ENCODE measurements around the gene KNDC1. TPM values are rescaled to one million over a fixed set of nuclear protein-coding genes. Genes with fewer than 3 reads are reported as not detected.

Gene KNDC1
- total and polyA plus RNA-seq, 4 experiments from 2014 or later, result 0.09 to 1.4 (median 0.87) TPM; not detected in 1

DNA sequence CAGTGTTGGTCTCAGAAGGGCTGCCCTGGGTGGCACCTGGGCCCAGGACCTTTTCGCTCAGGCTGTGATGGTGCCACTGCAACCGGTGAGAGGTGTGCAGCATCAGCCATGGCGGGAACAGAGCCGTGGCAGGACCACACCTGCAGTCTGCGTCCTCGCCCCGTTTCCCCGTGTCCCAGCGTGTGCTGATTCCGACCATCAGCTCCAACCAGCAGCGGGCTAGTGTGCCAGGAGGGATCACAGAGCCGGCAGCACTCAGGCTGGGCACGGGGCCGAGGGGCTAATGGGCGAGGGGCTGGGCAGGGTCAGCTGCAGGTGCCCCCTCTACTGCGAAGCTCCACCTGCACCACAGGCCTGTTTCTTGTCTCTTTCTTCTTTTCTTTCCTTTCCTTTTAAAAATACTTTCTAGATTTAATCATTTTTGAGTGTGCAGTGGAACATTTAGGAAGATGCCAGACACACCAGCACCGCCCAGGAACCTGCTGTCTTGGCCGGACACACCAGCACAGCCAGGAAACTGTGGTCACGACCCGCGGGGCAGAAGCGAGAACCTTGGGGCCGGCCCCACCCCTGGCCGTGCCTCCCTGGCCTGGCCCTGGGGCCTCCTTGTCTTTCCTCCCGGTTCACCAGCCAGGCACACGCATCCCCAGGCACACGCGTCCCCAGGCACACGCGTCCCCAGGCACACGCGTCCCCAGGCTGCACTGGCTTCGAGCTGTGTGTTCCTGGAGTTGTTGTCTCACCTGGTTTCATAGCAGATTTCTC is 37.7 kb upstream of the KNDC1 start:
- CTCF ChIA-PET (ENCODE audit: partially characterized antibody), result interaction anchor here (1.2 kb wide), 1 partner anchor 103 kb away, joined by 4 read pairs; no protein-coding TSS in a partner anchor

DNA sequence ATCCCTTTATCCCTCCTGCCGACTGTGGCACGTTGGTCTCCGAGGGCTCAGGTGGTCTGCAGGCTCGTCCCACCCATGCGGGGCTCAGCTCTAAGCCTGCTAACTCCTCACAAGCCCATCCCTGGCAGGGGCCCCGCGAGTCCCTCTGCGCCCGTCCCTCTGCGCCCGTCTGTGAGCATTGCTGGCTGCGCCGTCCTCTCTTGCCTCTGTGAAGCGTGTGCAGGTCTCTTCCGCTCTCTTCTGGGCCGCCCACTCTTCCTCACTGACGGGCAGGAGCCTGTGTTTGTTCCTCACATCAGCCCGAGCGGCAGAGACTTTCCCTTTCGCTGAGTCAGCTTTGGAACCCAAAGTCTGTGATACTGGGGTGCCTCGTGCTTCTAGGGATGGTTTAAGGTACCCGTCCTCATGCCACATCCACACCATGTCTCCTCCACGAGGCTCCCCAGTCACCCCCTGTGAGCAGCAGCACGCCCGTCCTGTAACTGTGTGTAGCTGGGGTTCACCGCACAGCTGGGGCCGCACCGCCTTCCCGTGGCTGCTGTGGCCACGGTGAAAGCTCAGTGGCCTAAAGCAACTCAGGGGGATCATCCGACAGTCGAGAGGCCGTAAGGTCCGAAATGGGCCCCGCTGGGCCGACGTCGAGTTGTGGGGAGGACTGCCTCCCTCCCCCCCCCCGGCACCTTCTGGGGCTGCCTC is 36.8 kb upstream of the KNDC1 start:
- no peaks in the 10 kb centered on the region for H3K36me3 ChIP-seq (ENCODE audit: insufficient read depth, low read length)
- no peaks in the 10 kb centered on the region for H3K36me3 Mint-ChIP-seq
- H3K4me1 ChIP-seq (ENCODE audit: insufficient read depth, low read length), result no peaks in the 10 kb centered on the region
- no peaks in the 10 kb centered on the region for H3K9me3 ChIP-seq (ENCODE audit: control insufficient read depth in 1 of 2, low read length in 2 of 2)
- H3K27me3 Mint-ChIP-seq, result peaks cover 8 to 9% of the 10 kb centered on the region in 2 donors
- H3K27me3 ChIP-seq (ENCODE audit: insufficient read depth, low read length), result no peaks in the 10 kb centered on the region
- H3K4me3 Mint-ChIP-seq, result peak overlapping the region in 2 of 8 donors; percentile 8 to 46
- no peak overlapping the region for H3K27ac ChIP-seq (ENCODE audit: low read depth, low read length)
- CTCF ChIA-PET (ENCODE audit: partially characterized antibody), result interaction anchor here (1.2 kb wide), 1 partner anchor 102 kb away, joined by 4 read pairs; no protein-coding TSS in a partner anchor
- H3K27ac Mint-ChIP-seq, result no peak overlapping the region
- H3K4me1 Mint-ChIP-seq, result peaks cover 3 to 9% (median 6%) of the 10 kb centered on the region in 4 donors
- no peak overlapping the region for H3K4me3 ChIP-seq (ENCODE audit: low read length in 2 of 2)
- intact Hi-C loops (cut with micrococcal nuclease), result no loop called here
- peaks cover 0 to 11% (median 2%) of the 10 kb centered on the region in 8 donors for H3K9me3 Mint-ChIP-seq
- no peak for DNase-seq
- POLR2A ChIA-PET (ENCODE audit: partially characterized antibody), result no interaction called here

More for the DNA sequence above, 37.7 kb upstream of the KNDC1 start:
- Histone ChIP-seq H3K9me3 (ENCODE audit: control insufficient read depth in 1 of 2, low read length in 2 of 2) (no peaks in the 10 kb centered on the region), H3K27ac (ENCODE audit: low read depth, low read length) (no peak overlapping the region), H3K27me3 (ENCODE audit: insufficient read depth, low read length) (no peaks in the 10 kb centered on the region), H3K36me3 (ENCODE audit: insufficient read depth, low read length) (no peaks in the 10 kb centered on the region), H3K4me1 (ENCODE audit: insufficient read depth, low read length) (no peaks in the 10 kb centered on the region), H3K4me3 (ENCODE audit: low read length in 2 of 2) (no peak overlapping the region)
- intact Hi-C loops (cut with micrococcal nuclease), result no loop called here
- Mint-ChIP-seq H3K27ac (no peak overlapping the region), H3K36me3 (no peaks in the 10 kb centered on the region), H3K4me3 (no peak overlapping the region), H3K4me1 (peaks cover 3 to 9% (median 6%) of the 10 kb centered on the region in 4 donors), H3K9me3 (peaks cover 0 to 13% (median 3%) of the 10 kb centered on the region in 8 donors), H3K27me3 (peaks cover 8 to 9% of the 10 kb centered on the region in 2 donors)
- DNase-seq, result no peak
- POLR2A ChIA-PET (ENCODE audit: partially characterized antibody), result no interaction called here

DNA sequence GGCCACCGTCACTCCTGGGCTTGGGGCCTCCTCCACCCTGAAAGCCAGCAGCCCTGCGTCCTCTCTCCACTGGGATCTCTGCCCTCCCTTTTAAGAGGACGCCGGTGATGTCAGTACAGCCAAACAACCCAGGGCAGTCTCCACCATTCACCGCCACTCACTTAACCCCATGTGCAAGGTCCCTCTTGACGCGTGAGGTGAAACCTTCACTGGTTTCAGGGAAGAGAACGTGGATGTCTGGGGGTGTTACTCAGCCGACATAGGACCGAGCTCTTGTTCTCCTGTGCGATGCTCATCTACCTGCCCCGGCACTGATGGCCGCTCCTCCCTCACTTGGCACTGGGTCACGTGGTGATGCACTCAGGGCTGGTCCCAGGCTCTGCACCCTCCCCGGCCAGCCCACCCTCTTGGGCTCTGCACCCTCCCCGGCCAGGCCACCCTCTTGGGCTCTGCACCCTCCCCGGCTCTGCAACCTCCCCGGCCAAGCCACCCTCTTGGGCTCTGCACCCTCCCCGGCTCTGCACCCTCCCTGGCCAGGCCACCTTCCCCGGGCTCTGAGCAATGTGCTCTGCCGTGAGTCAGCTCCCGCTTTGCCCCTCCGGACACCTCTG is 36.2 kb upstream of the KNDC1 start:
- Histone ChIP-seq H3K27me3 (ENCODE audit: insufficient read depth, low read length) (no peaks in the 10 kb centered on the region), H3K4me1 (ENCODE audit: insufficient read depth, low read length) (no peaks in the 10 kb centered on the region), H3K4me3 (ENCODE audit: low read length in 2 of 2) (no peak overlapping the region), H3K36me3 (ENCODE audit: insufficient read depth, low read length) (no peaks in the 10 kb centered on the region), H3K27ac (ENCODE audit: low read depth, low read length) (no peak overlapping the region), H3K9me3 (ENCODE audit: control insufficient read depth in 1 of 2, low read length in 2 of 2) (no peaks in the 10 kb centered on the region)
- intact Hi-C loops (cut with micrococcal nuclease), result no loop called here
- peaks cover 0 to 9% (median 0%) of the 10 kb centered on the region in 8 donors for H3K9me3 Mint-ChIP-seq
- H3K4me3 Mint-ChIP-seq, result peak overlapping the region in 1 of 8 donors; percentile 27
- no peak overlapping the region for H3K27ac Mint-ChIP-seq
- DNase-seq, result no peak
- peaks cover 3 to 9% (median 6%) of the 10 kb centered on the region in 4 donors for H3K4me1 Mint-ChIP-seq
- peaks cover 8 to 9% of the 10 kb centered on the region in 2 donors for H3K27me3 Mint-ChIP-seq
- no peaks in the 10 kb centered on the region for H3K36me3 Mint-ChIP-seq
- POLR2A ChIA-PET (ENCODE audit: partially characterized antibody), result no interaction called here
- CTCF ChIA-PET (ENCODE audit: partially characterized antibody), result interaction anchor here (0.9 to 1.2 kb wide), 2 partner anchors 20 to 102 kb away, joined by 3 to 4 read pairs; no protein-coding TSS in a partner anchor

DNA sequence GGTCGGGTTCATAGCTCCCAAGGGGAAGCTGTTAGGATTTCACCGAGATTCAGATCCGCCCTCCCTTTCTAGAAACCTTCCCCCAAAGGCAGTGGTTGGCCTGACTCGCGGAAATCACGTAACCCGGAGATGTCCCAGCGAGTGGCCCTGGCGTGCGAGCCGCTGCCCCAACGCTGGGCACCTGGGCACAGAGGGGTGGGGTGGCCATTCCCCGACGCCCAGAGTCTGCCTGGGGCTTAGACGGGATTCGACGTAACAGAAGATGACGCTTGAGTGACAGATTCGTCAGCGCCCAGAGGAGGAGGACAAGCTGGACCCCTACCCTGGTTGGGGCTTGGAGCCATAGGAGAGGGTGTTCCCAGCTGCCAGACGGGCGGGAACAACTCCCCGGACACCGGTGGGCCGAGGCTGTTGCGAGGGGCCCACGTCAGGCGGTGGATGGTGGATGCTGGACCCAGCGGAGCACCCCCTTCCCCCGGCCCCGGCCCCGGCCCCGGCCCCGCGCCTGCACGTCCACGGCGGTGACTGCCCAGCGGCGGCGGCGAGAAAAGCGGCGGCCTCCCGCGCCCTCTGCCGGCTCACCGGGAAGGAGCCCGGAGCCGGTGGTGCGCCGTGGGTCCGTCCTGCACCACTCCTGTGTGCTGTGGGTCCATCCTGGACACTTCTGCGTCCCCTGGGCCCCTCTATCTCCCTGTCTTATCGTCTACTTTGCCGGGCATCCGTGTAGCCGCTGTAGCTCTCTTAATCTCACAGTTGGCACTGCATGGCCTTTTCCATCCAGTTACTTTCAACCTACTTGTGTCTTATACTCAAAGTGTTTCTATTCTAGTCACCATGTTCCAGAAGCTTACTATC is 35.4 kb upstream of the KNDC1 start:
- Histone ChIP-seq H3K27ac (ENCODE audit: low read depth, low read length) (no peak overlapping the region), H3K4me1 (ENCODE audit: insufficient read depth, low read length) (no peaks in the 10 kb centered on the region), H3K36me3 (ENCODE audit: insufficient read depth, low read length) (no peaks in the 10 kb centered on the region), H3K9me3 (ENCODE audit: control insufficient read depth in 1 of 2, low read length in 2 of 2) (no peaks in the 10 kb centered on the region), H3K27me3 (ENCODE audit: insufficient read depth, low read length) (no peaks in the 10 kb centered on the region), H3K4me3 (ENCODE audit: low read length in 2 of 2) (no peak overlapping the region)
- Mint-ChIP-seq H3K4me3 (no peak overlapping the region), H3K27me3 (peaks cover 8 to 9% of the 10 kb centered on the region in 2 donors), H3K36me3 (no peaks in the 10 kb centered on the region), H3K9me3 (peaks cover 0 to 4% (median 0%) of the 10 kb centered on the region in 8 donors), H3K27ac (no peak overlapping the region), H3K4me1 (peaks cover 3 to 9% (median 6%) of the 10 kb centered on the region in 4 donors)
- DNase-seq, result no peak
- ChIA-PET POLR2A (ENCODE audit: partially characterized antibody) (no interaction called here), CTCF (ENCODE audit: partially characterized antibody) (interaction anchor here (0.9 kb wide), 1 partner anchor 19 kb away, joined by 3 read pairs; no protein-coding TSS in a partner anchor)
- intact Hi-C loops (cut with micrococcal nuclease), result no loop called here

DNA sequence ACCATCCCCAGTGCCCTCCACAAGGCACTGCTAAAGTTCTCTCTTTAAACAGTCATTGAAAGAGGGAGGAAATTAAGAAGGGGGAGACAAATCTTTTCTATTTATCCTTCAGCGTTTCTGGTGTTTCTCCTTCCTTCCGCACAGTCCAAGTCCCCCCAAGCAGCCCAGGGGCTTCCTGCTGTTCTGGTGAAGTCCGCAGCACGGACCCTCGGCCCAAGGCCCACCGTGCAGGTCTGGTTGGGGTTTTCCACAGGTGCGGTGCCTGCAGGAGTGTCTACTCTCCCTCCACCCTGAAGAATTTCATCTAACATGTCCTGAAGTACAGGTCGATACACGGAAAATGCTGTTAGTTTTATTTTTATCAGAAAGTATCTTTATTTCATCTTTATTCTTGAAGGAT is 34.1 kb upstream of the KNDC1 start:
- POLR2A ChIA-PET (ENCODE audit: partially characterized antibody), result no interaction called here
- intact Hi-C loops (cut with micrococcal nuclease), result no loop called here
- Histone ChIP-seq H3K27ac (ENCODE audit: low read depth, low read length) (no peak overlapping the region), H3K9me3 (ENCODE audit: control insufficient read depth in 1 of 2, low read length in 2 of 2) (no peaks in the 10 kb centered on the region), H3K4me3 (ENCODE audit: low read length in 2 of 2) (no peak overlapping the region), H3K4me1 (ENCODE audit: insufficient read depth, low read length) (no peaks in the 10 kb centered on the region), H3K36me3 (ENCODE audit: insufficient read depth, low read length) (no peaks in the 10 kb centered on the region), H3K27me3 (ENCODE audit: insufficient read depth, low read length) (no peaks in the 10 kb centered on the region)
- no peak overlapping the region for H3K27ac Mint-ChIP-seq
- no peaks in the 10 kb centered on the region for H3K9me3 Mint-ChIP-seq
- CTCF ChIA-PET (ENCODE audit: partially characterized antibody), result no interaction called here
- no peak overlapping the region for H3K4me3 Mint-ChIP-seq
- H3K36me3 Mint-ChIP-seq, result no peaks in the 10 kb centered on the region
- peaks cover 8 to 9% of the 10 kb centered on the region in 2 donors for H3K27me3 Mint-ChIP-seq
- H3K4me1 Mint-ChIP-seq, result peaks cover 3 to 9% (median 6%) of the 10 kb centered on the region in 4 donors
- no peak for DNase-seq

DNA sequence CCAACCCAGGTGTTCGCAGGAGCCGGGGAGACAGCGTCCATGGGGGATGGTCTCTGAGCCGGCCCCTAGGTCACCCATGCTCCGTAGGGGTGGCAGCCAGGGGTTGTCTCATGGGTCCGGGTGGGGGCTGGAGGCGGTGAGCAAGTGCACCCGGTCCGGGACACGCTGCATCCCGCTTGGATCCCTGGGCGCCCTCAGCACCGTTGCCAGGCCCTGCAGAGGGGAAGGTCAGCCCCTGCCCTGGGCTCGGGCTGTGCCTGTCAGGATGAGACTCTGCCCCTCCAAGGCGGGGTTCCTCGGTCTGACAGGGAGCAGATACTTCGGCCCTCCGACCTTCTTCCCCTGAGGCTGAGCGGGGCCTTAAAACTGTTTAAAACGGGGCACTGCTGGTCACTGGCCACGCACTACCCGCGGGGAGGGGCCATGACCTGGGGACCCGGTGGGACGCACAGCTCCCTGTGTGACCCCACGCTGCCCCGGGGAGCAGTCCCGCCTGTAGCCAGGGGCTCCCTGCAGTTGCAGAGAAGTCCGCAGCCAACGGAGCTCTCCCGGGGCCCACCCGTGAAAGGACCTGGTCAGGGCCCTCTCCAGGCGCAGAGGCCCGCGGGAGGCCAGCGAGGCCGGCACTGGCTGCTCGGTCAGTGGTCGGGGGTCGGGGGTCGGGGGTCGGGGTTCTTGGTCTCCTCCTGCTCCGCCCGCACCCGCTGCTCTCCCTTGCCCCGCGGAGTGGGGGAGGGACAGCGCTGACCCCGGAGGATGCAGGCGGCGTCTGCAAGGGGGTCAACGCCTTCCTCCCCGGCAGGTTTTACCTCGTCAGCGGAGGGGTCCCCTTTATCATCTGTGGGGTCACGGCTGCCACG is 33.4 kb upstream of the KNDC1 start:
- no peak overlapping the region for H3K27ac ChIP-seq (ENCODE audit: low read depth, low read length)
- no peak for DNase-seq
- Mint-ChIP-seq H3K4me3 (no peak overlapping the region), H3K36me3 (no peaks in the 10 kb centered on the region), H3K27me3 (peaks cover 8 to 9% of the 10 kb centered on the region in 2 donors), H3K4me1 (peaks cover 3 to 9% (median 6%) of the 10 kb centered on the region in 4 donors), H3K27ac (no peak overlapping the region), H3K9me3 (no peaks in the 10 kb centered on the region)
- ChIA-PET CTCF (ENCODE audit: partially characterized antibody) (no interaction called here), POLR2A (ENCODE audit: partially characterized antibody) (no interaction called here)
- no peaks in the 10 kb centered on the region for H3K27me3 ChIP-seq (ENCODE audit: insufficient read depth, low read length)
- H3K4me3 ChIP-seq (ENCODE audit: low read length in 2 of 2), result no peak overlapping the region
- H3K9me3 ChIP-seq (ENCODE audit: control insufficient read depth in 1 of 2, low read length in 2 of 2), result no peaks in the 10 kb centered on the region
- H3K36me3 ChIP-seq (ENCODE audit: insufficient read depth, low read length), result no peaks in the 10 kb centered on the region
- intact Hi-C loops (cut with micrococcal nuclease), result no loop called here
- no peaks in the 10 kb centered on the region for H3K4me1 ChIP-seq (ENCODE audit: insufficient read depth, low read length)

Data from CD4-positive, alpha-beta memory T cell (primary cell).